Keratinocyte (primary cell): ENCODE data around the gene MCM6.
"Not testable (repeated sequence)": the region's sequence is repeated elsewhere in the genome, so short reads cannot be mapped to it uniquely, and the experiment has no call there.

ENCODE experiments used
- CTCF ChIP-seq, 3 experiments: IDR thresholded peaks in 1 of 3; conservative IDR thresholded peaks in 1 of 3; optimal IDR thresholded peaks in 1 of 3; 2 replicates in 2 of 3; 3 replicates in 1 of 3; pipeline versions ENCODE3 to v1.5.1; 2011; ENCODE audit warnings: low read length in 3 of 3, mild to moderate bottlenecking in 3 of 3, moderate library complexity in 2 of 3, control low read depth in 1 of 3, inconsistent platforms in 1 of 3; ENCODE audit not compliant: insufficient read depth in 2 of 3; ENCODE audit errors: extremely low read depth in 1 of 3
- EZH2 ChIP-seq: IDR thresholded peaks from one replicate; pipeline ENCODE4 v1.6.1; 2012; ENCODE audit warnings: inconsistent platforms, mild to moderate bottlenecking, low read length, moderate library complexity

- TF ChIP-seq CTCF (optimal IDR thresholded peaks at IDR 0.05 in 1 of 3, IDR thresholded peaks at IDR 0.05 in 1 of 3, conservative IDR thresholded peaks at IDR 0.05 in 1 of 3; ENCODE audit: extremely low read depth in 1 of 3, insufficient read depth in 2 of 3, low read length in 3 of 3); EZH2: not testable (repeated sequence)
Observed at GRCh38 chr2:135888587-135888986, 12.3 kb upstream of the MCM6 start.
